ENCODE results near the gene TPD52L1.
"Not testable (repeated sequence)": the region's sequence is repeated elsewhere in the genome, so short reads cannot be mapped to it uniquely, and the experiment has no call there.

The TPD52L1 gene

GRCh38 chr6:125153391-125154117 lies at the start of gene TPD52L1:
TSS of gene TPD52L1 (plus strand) at chr6:125153773. CDS start at chr6:125153952, 179 bp downstream.
- peak; percentile 64 for DNase-seq

GRCh38 chr6:125104425-125104824 lies 49.1 kb upstream of the TPD52L1 start:
- peak; percentile 32 for DNase-seq

- DNase-seq, result no peak
These were observed 46.5 kb upstream of the TPD52L1 start for GRCh38 chr6:125107048-125107447.

GRCh38 chr6:125107896-125108295 lies 45.7 kb upstream of the TPD52L1 start:
- no peak for DNase-seq

- DNase-seq, result no peak
These were observed 43.5 kb upstream of the TPD52L1 start for GRCh38 chr6:125110056-125110455.

GRCh38 chr6:125111219-125111983 lies 42.2 kb upstream of the TPD52L1 start:
- no peak for DNase-seq

- no peak for DNase-seq
These were observed 40.6 kb upstream of the TPD52L1 start for GRCh38 chr6:125112934-125113333.

GRCh38 chr6:125114248-125114858 lies 39.2 kb upstream of the TPD52L1 start:
- peak; percentile 12 for DNase-seq

GRCh38 chr6:125116170-125116569 lies 37.4 kb upstream of the TPD52L1 start:
- DNase-seq, result no peak

- DNase-seq, result no peak
These were observed 36.9 kb upstream of the TPD52L1 start for GRCh38 chr6:125116710-125117109.

GRCh38 chr6:125117818-125118217 lies 35.8 kb upstream of the TPD52L1 start:
- no peak for DNase-seq

- DNase-seq, result no peak
These were observed 33.5 kb upstream of the TPD52L1 start for GRCh38 chr6:125120054-125120590.

- DNase-seq, result no peak
These were observed 31.7 kb upstream of the TPD52L1 start for GRCh38 chr6:125121894-125122293.

GRCh38 chr6:125123051-125123450 lies 30.5 kb upstream of the TPD52L1 start:
- no peak for DNase-seq

GRCh38 chr6:125123468-125124048 lies 30.0 kb upstream of the TPD52L1 start:
- DNase-seq, result no peak

- no peak for DNase-seq
These were observed 29.4 kb upstream of the TPD52L1 start for GRCh38 chr6:125124049-125124669.

- DNase-seq, result not testable (repeated sequence)
These were observed 27.7 kb upstream of the TPD52L1 start for GRCh38 chr6:125125856-125126255.

GRCh38 chr6:125129354-125129753 lies 24.2 kb upstream of the TPD52L1 start:
- no peak for DNase-seq

GRCh38 chr6:125132058-125132457 lies 21.5 kb upstream of the TPD52L1 start:
- no peak for DNase-seq

GRCh38 chr6:125136378-125136777 lies 17.2 kb upstream of the TPD52L1 start:
- DNase-seq, result no peak

- DNase-seq, result no peak
These were observed 15.5 kb upstream of the TPD52L1 start for GRCh38 chr6:125138083-125138482.

GRCh38 chr6:125140808-125141207 lies 12.8 kb upstream of the TPD52L1 start:
- no peak for DNase-seq

- DNase-seq, result no peak
These were observed 11.0 kb upstream of the TPD52L1 start for GRCh38 chr6:125142618-125143017.

Measured in NCI-H2107 (cell line).